Effector memory CD8-positive, alpha-beta T cell (primary cell): Measurements from ENCODE around the gene MLLT6.

Experiments
- ATAC-seq: fragments of 150-1000 bp; cut with Tn5 transposase; replicated peaks from 2 replicates; pipeline ENCODE4 v1.10.0; 2021; ENCODE audit warnings: mild to moderate bottlenecking, moderate library complexity
- DNase-seq, 3 experiments: peaks; one replicate each; pipeline ENCODE4 v3.0.0; 2021
- H3K27ac Mint-ChIP-seq, 2 donors: one replicate each; pipeline ENCODE4 v1.8.0; 2022; ENCODE audit warnings: mild to moderate bottlenecking in 2 of 2, mixed read lengths in 2 of 2, moderate library complexity in 2 of 2
- H3K27me3 Mint-ChIP-seq, 2 donors: one replicate each; pipeline ENCODE4 v1.8.0; 2022; ENCODE audit warnings: mixed read lengths in 2 of 2
- H3K36me3 Mint-ChIP-seq: one replicate; pipeline ENCODE4 v1.8.0; 2022; ENCODE audit warnings: mild to moderate bottlenecking, moderate library complexity, mixed read lengths; ENCODE audit not compliant: insufficient read depth
- H3K4me1 Mint-ChIP-seq, 2 donors: one replicate each; pipeline ENCODE4 v1.8.0; 2022; ENCODE audit warnings: low read depth in 2 of 2, mixed read lengths in 2 of 2
- H3K4me3 Mint-ChIP-seq, 2 donors: one replicate each; pipeline ENCODE4 v1.8.0; 2022; ENCODE audit warnings: mild to moderate bottlenecking in 2 of 2, mixed read lengths in 2 of 2, moderate library complexity in 2 of 2
- H3K9me3 Mint-ChIP-seq, 2 donors: one replicate each; pipeline ENCODE4 v1.8.0; 2022; ENCODE audit warnings: mixed read lengths in 2 of 2

Gene MLLT6

DNA sequence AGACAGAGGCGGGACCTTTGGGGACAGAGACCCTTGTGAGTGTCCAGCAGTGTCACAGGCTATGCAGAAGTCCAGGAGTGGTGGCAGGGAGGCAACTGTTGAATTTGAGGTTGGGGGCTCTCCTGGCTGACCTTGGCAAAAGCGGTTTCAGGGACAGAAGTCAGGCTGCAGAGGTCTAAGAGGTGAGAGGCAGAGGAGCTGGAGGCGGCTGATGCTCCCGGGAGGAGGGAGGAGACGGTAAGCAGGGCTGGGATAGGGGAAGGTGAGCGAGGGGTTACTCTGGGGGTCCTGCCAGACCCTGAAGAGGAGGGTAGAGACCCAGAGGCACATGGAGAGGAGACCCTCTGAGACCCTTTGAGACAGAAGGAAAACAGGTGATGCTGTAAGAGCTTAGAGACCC, 35.6 kb upstream of the MLLT6 start:
- ATAC-seq (no peak), DNase-seq (no peak)
- no peak overlapping the region for H3K27ac Mint-ChIP-seq
- H3K4me1 Mint-ChIP-seq = peaks cover 0 to 7% of the 10 kb centered on the region in 2 donors
- peaks cover 47 to 71% of the 10 kb centered on the region in 2 donors for H3K27me3 Mint-ChIP-seq
- H3K36me3 Mint-ChIP-seq = no peaks in the 10 kb centered on the region
- no peak overlapping the region for H3K4me3 Mint-ChIP-seq
- no peaks in the 10 kb centered on the region for H3K9me3 Mint-ChIP-seq

DNA sequence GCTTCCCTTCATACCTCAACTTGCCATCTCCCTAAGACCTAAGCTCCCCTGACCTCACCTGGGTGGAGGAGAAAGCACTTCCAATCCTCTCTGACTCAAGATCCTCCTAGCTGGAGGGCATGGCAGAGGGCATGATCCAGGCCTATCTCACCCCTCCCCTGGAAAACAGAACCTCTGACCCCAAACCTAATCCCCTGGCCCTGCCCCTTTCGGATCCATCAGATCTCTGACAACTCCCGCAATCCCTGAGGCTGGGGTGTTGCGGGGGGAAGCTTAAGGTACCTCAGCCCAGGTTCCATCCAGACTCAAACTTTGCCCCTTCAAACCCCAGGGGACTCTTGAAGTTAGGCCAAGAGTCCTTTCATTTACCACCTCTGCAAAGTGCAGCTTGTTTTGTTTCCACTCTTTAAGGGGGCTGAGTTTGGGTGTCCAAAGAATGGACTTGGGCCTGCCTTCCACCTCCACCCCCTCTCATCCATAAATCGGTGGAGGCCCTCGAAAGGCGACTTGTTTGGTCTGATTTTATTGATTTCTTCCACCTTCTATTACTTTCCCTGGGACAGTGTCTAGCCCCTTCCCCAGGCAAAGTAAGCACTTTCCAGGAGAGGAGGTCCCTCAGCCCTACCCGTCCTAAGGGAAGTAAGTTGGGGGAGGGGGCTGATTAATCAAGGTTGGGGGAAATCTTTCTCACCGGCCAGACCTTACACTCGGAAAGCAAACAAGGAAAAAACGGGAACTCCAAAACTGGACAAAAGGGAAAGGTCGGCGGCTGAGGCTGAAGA, 32.9 kb upstream of the MLLT6 start:
- no peak for ATAC-seq
- DNase-seq = no peak
- Mint-ChIP-seq H3K36me3 (no peaks in the 10 kb centered on the region), H3K9me3 (no peaks in the 10 kb centered on the region), H3K27ac (no peak overlapping the region), H3K4me1 (peaks cover 13 to 17% of the 10 kb centered on the region in 2 donors), H3K27me3 (peaks cover 57 to 71% of the 10 kb centered on the region in 2 donors), H3K4me3 (peak overlapping the region in 1 of 2 donors; percentile 11)

- no peaks in the 10 kb centered on the region for H3K36me3 Mint-ChIP-seq
- ATAC-seq (no peak), DNase-seq (no peak)
- H3K27ac Mint-ChIP-seq = no peak overlapping the region
- no peaks in the 10 kb centered on the region for H3K9me3 Mint-ChIP-seq
- H3K27me3 Mint-ChIP-seq = peaks cover 50 to 62% of the 10 kb centered on the region in 2 donors
- peak overlapping the region; percentile 40 to 50 for H3K4me3 Mint-ChIP-seq
- peaks cover 13 to 14% of the 10 kb centered on the region in 2 donors for H3K4me1 Mint-ChIP-seq
These were observed 32.0 kb upstream of the MLLT6 start for GRCh38 chr17:38672788-38673706.

GRCh38 chr17:38673707-38674013, 31.4 kb upstream of the MLLT6 start:
- Mint-ChIP-seq H3K4me1 (peaks cover 13 to 14% of the 10 kb centered on the region in 2 donors), H3K27me3 (peaks cover 44 to 56% of the 10 kb centered on the region in 2 donors), H3K36me3 (no peaks in the 10 kb centered on the region), H3K27ac (no peak overlapping the region), H3K4me3 (peak overlapping the region; percentile 41 to 65), H3K9me3 (no peaks in the 10 kb centered on the region)
- no peak for DNase-seq
- no peak for ATAC-seq

DNA sequence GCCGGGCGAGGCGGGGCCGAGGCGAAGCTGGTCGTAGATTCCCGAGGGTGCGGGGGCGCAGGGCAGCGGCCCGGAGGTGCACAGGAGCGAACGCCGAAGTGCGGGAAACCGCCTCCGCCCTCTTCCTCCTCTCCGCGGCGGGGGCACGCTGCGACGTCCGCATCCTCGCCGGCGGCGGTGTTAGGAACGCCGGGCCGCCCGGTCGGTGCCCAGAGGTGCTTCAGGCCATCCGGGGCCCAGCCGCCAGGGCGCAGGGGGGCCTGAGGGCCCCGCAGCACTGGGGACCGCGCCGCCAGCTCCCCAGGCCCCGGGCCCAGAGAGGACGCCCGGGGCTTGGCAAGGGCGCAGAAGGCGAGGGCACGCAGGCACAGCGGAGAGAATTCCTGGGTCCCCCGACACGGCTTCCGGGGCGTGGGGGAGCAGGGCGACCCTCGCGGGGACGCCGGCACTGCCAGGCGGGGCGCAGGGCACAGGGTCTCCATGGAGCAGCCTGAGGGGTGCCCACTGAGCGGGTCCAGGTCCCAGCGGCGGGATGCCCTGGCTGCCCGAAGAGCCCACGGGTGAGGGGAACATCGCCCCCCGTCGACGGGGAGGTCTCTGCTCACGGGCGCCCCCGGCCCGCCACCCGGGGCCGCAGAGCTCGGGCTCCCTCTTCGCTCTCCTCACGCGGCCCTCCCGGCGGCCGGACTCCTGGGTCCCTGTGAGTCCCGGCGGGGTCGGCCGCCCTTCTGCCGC, 30.9 kb upstream of the MLLT6 start:
- Mint-ChIP-seq H3K4me1 (peaks cover 13 to 14% of the 10 kb centered on the region in 2 donors), H3K27ac (no peak overlapping the region), H3K4me3 (peak overlapping the region; percentile 41 to 65), H3K36me3 (no peaks in the 10 kb centered on the region), H3K9me3 (no peaks in the 10 kb centered on the region), H3K27me3 (peaks cover 39 to 51% of the 10 kb centered on the region in 2 donors)
- ATAC-seq (peak; percentile 7), DNase-seq (peak in 1 of 3 experiments; percentile 29)

- DNase-seq (peak; percentile 64 to 75 (median 67)), ATAC-seq (peak; percentile 89)
- Mint-ChIP-seq H3K4me1 (peaks cover 13 to 14% of the 10 kb centered on the region in 2 donors), H3K9me3 (no peaks in the 10 kb centered on the region), H3K4me3 (peak within 1 kb of the TSS; percentile 53 to 65), H3K27me3 (peaks cover 31 to 43% of the 10 kb centered on the region in 2 donors), H3K36me3 (no peaks in the 10 kb centered on the region), H3K27ac (no peak within 1 kb of the TSS)
These were observed 30.1 kb upstream of the MLLT6 start, which contains the start of gene EPOP for GRCh38 chr17:38674749-38675615. TSS of gene EPOP (minus strand) at chr17:38674957. CDS start at chr17:38674495, 462 bp downstream.

DNA sequence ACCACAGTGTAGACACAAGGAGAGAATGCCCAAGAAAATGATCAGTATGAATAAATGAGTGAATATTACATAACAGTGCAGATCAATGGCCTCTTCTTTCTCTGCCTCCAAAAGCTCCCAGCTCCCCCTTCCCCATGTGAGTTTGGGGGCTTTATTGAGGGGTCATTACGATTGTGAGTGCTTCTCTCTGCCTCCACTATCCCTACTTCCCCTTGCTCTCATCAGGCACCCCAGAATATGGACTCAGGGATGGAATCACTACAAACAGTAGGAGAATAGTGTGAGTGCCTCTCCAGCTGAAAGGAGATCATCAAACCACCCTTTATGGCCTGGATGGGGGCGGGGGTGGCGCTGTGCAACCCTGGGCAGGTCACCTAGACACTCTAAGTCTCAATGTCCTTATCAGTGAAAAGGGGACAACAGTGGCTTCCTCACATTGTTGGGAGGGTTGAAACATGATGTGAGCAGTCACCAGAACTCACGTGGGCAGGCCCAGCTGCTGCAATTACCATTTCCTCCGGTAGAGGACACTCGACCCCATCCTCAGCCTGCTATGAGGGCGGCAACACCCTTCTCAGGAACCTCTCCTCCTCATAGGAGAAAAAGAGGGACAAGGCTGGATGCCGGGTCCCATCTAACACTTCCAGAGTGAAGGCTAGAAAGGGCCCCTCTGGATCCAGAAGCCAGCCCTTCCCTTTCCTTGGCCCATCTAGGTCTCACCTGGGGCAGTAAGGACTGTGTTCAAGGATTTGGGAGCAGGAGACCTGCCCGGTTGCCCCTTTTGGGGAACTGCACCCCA, 28.2 kb upstream of the MLLT6 start:
- peaks cover 11 to 13% of the 10 kb centered on the region in 2 donors for H3K4me1 Mint-ChIP-seq
- H3K4me3 Mint-ChIP-seq = peak overlapping the region; percentile 21 to 54
- H3K9me3 Mint-ChIP-seq = no peaks in the 10 kb centered on the region
- DNase-seq (peak; percentile 77 to 88 (median 80)), ATAC-seq (peak; percentile 61)
- H3K27me3 Mint-ChIP-seq = peaks cover 20 to 24% of the 10 kb centered on the region in 2 donors
- H3K27ac Mint-ChIP-seq = no peak overlapping the region
- H3K36me3 Mint-ChIP-seq = no peaks in the 10 kb centered on the region

- Mint-ChIP-seq H3K4me1 (peaks cover 11 to 13% of the 10 kb centered on the region in 2 donors), H3K27me3 (peaks cover 13 to 15% of the 10 kb centered on the region in 2 donors), H3K9me3 (no peaks in the 10 kb centered on the region), H3K4me3 (no peak overlapping the region), H3K36me3 (no peaks in the 10 kb centered on the region), H3K27ac (no peak overlapping the region)
- no peak for DNase-seq
- no peak for ATAC-seq
These were observed 27.3 kb upstream of the MLLT6 start for GRCh38 chr17:38677819-38678218.

- H3K36me3 Mint-ChIP-seq = peaks cover 2% of the 10 kb centered on the region
- no peaks in the 10 kb centered on the region for H3K9me3 Mint-ChIP-seq
- no peak overlapping the region for H3K27ac Mint-ChIP-seq
- ATAC-seq (no peak), DNase-seq (no peak)
- H3K27me3 Mint-ChIP-seq = peaks cover 6 to 10% of the 10 kb centered on the region in 2 donors
- peaks cover 3 to 5% of the 10 kb centered on the region in 2 donors for H3K4me1 Mint-ChIP-seq
- H3K4me3 Mint-ChIP-seq = no peak overlapping the region
These were observed 24.0 kb upstream of the MLLT6 start for GRCh38 chr17:38681096-38681495.

DNA sequence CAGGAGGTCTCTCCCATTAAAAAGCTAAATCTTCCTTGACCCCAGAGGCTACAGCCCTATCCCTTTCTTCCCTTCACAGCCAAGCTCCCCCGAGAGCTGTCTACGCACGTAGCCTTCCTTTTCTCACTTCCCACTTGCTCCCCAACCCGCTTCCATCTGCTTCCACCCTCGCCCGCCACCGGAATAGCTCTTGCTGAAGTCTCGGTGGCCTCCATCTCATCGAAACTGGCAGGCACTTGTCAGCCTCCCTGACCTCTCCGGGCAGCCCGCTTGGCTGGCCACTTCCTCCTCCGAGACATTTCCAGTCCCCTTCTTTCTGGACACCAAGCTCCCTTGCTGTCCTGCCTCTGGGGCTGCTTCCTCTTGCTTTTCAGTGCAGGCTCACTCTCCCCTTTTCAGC, 19.6 kb upstream of the MLLT6 start:
- Mint-ChIP-seq H3K36me3 (peaks cover 2% of the 10 kb centered on the region), H3K4me3 (no peak overlapping the region), H3K27ac (peak overlapping the region in 1 of 2 donors; percentile 1), H3K9me3 (no peaks in the 10 kb centered on the region), H3K27me3 (peaks cover 6 to 13% of the 10 kb centered on the region in 2 donors), H3K4me1 (no peaks in the 10 kb centered on the region)
- no peak for DNase-seq
- no peak for ATAC-seq

DNA sequence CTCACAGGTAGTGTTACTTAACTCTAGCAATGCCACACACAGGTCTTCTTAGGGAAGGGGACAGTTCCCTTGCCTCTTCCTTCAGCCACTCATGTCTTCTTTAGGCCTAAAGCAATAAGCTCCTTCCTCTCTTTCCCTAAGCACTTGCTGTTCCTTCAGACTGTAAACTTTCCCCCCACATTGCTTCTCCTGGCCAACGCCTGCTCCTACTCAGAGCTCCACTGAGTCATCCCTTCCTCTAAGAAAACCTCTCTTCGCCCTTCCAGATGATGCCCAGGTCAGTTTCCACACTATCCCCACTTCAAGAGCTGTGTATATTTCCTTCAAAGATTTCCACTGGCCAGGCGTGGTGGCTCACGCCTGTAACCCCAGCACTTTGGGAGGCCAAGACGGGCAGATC, 17.8 kb upstream of the MLLT6 start:
- Mint-ChIP-seq H3K4me3 (no peak overlapping the region), H3K4me1 (no peaks in the 10 kb centered on the region), H3K9me3 (no peaks in the 10 kb centered on the region), H3K27ac (no peak overlapping the region), H3K27me3 (peaks cover 6 to 13% of the 10 kb centered on the region in 2 donors), H3K36me3 (peaks cover 2% of the 10 kb centered on the region)
- DNase-seq = no peak
- ATAC-seq = no peak

DNA sequence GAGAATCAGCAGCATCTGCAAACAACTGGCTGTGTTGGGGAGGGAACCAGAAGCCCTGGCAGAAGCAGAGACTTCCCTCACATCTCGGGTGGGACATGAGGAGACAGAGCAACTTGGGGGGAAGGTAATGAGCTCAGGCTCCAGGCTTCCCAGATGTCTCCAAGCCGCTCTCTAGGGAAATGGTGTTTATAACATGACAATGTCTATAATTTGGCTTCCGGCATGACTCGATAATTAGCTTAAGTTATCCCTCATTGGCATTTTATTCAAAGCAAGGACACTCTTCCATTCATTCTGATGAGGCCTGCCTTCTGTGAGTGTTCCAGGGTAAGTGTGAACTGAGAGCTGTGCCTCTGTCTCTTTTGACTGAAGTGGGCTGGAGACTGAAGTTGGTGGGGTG, 14.7 kb upstream of the MLLT6 start:
- Mint-ChIP-seq H3K27ac (no peak overlapping the region), H3K4me1 (no peaks in the 10 kb centered on the region), H3K9me3 (no peaks in the 10 kb centered on the region), H3K27me3 (peaks cover 6 to 20% of the 10 kb centered on the region in 2 donors), H3K36me3 (no peaks in the 10 kb centered on the region), H3K4me3 (no peak overlapping the region)
- DNase-seq (no peak), ATAC-seq (no peak)
